Stomach (tissue), 9 donors: ENCODE measurements around the gene HMGCR. TPM values are rescaled to one million over a fixed set of nuclear protein-coding genes. Genes with fewer than 3 reads are reported as not detected.
A peak's percentile ranks its signal among the peaks of the same experiment; 100 is the strongest.
"Not testable (repeated sequence)": the region's sequence is repeated elsewhere in the genome, so short reads cannot be mapped to it uniquely, and the experiment has no call there.

Experiments used
- DNase-seq, 2 donors: peaks; one replicate each; pipeline versions ENCODE4 v3.0.0 to v3.0.0-alpha.2; 2013 to 2019
- H3K27ac ChIP-seq, 5 donors: fragments of 200-600 bp in 4 of 5; sonication (generic) in 4 of 5; one replicate each; pipeline ENCODE4 v1.5.1; 2013 to 2019; ENCODE audit warnings: mild to moderate bottlenecking in 1 of 5, moderate library complexity in 1 of 5
- H3K27me3 ChIP-seq, 3 donors: fragments of 200-600 bp; sonication (generic); one replicate each; pipeline ENCODE4 v1.5.1; 2017 to 2019; ENCODE audit warnings: mixed run types in 1 of 3
- H3K36me3 ChIP-seq, 4 donors: fragments of 200-600 bp; sonication (generic); 1 replicate in 3 of 4; 2 replicates in 1 of 4; pipeline ENCODE4 v1.5.1; 2016 to 2019
- H3K4me1 ChIP-seq, 4 donors: fragments of 200-600 bp; sonication (generic); one replicate each; pipeline ENCODE4 v1.5.1; 2016 to 2019
- H3K4me3 ChIP-seq, 4 donors: fragments of 200-600 bp; sonication (generic) in 3 of 4; one replicate each; pipeline ENCODE4 v1.5.1; 2016 to 2019; ENCODE audit warnings: mild to moderate bottlenecking in 1 of 4
- H3K9me3 ChIP-seq, 4 donors: fragments of 200-600 bp; sonication (generic); one replicate each; pipeline ENCODE4 v1.5.1; 2016 to 2019
- CTCF ChIP-seq, 7 experiments: fragments of 450-650 bp in 4 of 7; fragments of 200-600 bp in 3 of 7; sonication (generic) in 3 of 7; IDR thresholded peaks; one replicate each; pipeline ENCODE4 v1.5.1; 2016 to 2019; ENCODE audit warnings: antibody characterized with exemption in 7 of 7, control low read depth in 2 of 7, mild to moderate bottlenecking in 1 of 7
- EP300 ChIP-seq: sonication (generic); formaldehyde crosslinking; IDR thresholded peaks from one replicate; pipeline ENCODE4 v1.6.1; 2017; ENCODE audit warnings: antibody characterized with exemption
- POLR2A ChIP-seq, 4 donors: fragments of 450-650 bp; IDR thresholded peaks; one replicate each; pipeline ENCODE4 v1.6.1; 2016; ENCODE audit warnings: antibody characterized with exemption in 4 of 4, control low read depth in 2 of 4, mild to moderate bottlenecking in 1 of 4, moderate library complexity in 1 of 4
- POLR2AphosphoS5 ChIP-seq, 3 donors: sonication (generic); formaldehyde crosslinking; IDR thresholded peaks; one replicate each; pipeline ENCODE4 v1.6.1; 2016; ENCODE audit warnings: antibody characterized with exemption in 3 of 3
- WGBS, 5 donors: extraction: QIAGEN DNeasy Blood & Tissue Kit in 3 of 5; methylation state at CpG; one replicate each; pipeline versions ENCODE4 v1.1.5 to v1.1.7; 2013 to 2018; 5-methylcytosine and 5-hydroxymethylcytosine counted together
- intact Hi-C: fragments of 100-400 bp; cut with DNase I; formaldehyde crosslinking; loops from one replicate; pipeline ENCODE4 v1.15.1; 2023; ENCODE audit warnings: low total_unique reads
- polyA plus RNA-seq, 3 donors: library from polyadenylated mRNA; stranded (reverse); fragments of 200-250 nt; gene quantifications; one replicate each; pipeline ENCODE4 v1.2.3, GENCODE V29; 2013
- total RNA-seq, 5 donors: library from RNA; depleted of rRNA; stranded (reverse); fragments of >200 nt; gene quantifications; one replicate each; pipeline versions ENCODE4 v1.1.0 to v1.2.3, GENCODE V29; 2014 to 2016
- donor health status: healthy with polysubstance abuse.
- donor health status: Bipolar disorder and iron deficiency.
- donor health status: healthy.

HMGCR gene
- total and polyA plus RNA-seq, 8 donors, result 6.0 to 72.5 (median 25.4) TPM

GRCh38 chr5:75306746-75307145 lies 30.3 kb upstream of the HMGCR start:
- H3K27ac ChIP-seq, result no peak overlapping the region
- no peaks in the 10 kb centered on the region for H3K9me3 ChIP-seq
- H3K36me3 ChIP-seq, result no peaks in the 10 kb centered on the region
- WGBS, 5 donors, result 91 to 100% (median 98%) methylated on average over 1 of the region's 1 CpG
- no peaks in the 10 kb centered on the region for H3K27me3 ChIP-seq
- TF ChIP-seq POLR2AphosphoS5 (IDR thresholded peaks at IDR 0.05), result no peak
- no peak for TF ChIP-seq CTCF (IDR thresholded peaks at IDR 0.05)
- no peak for TF ChIP-seq EP300
- no peak for TF ChIP-seq POLR2A (IDR thresholded peaks at IDR 0.05)
- no peak for DNase-seq
- H3K4me1 ChIP-seq, result no peaks in the 10 kb centered on the region
- intact Hi-C loops, result no loop called here
- H3K4me3 ChIP-seq, result no peak overlapping the region

- Histone ChIP-seq H3K4me3 (no peak overlapping the region), H3K27me3 (no peaks in the 10 kb centered on the region), H3K36me3 (no peaks in the 10 kb centered on the region), H3K9me3 (no peaks in the 10 kb centered on the region), H3K4me1 (no peaks in the 10 kb centered on the region), H3K27ac (no peak overlapping the region)
- 75 to 91% (median 82%) methylated on average over 3 of the region's 3 CpGs for WGBS, 5 donors
- intact Hi-C loops, result no loop called here
- TF ChIP-seq EP300 (no peak), CTCF (IDR thresholded peaks at IDR 0.05) (no peak), POLR2A (IDR thresholded peaks at IDR 0.05) (no peak), POLR2AphosphoS5 (IDR thresholded peaks at IDR 0.05) (no peak)
- no peak for DNase-seq
Measured at GRCh38 chr5:75310212-75310611, 26.8 kb upstream of the HMGCR start.

- H3K9me3 ChIP-seq, intact Hi-C loops, H3K27me3 ChIP-seq, DNase-seq, H3K36me3 ChIP-seq, H3K4me3 ChIP-seq: not testable (repeated sequence)
- Histone ChIP-seq H3K27ac (peak overlapping the region in 2 of 5 donors; percentile 51 to 59), H3K4me1 (peaks cover 0 to 11% (median 0%) of the 10 kb centered on the region in 4 donors)
- WGBS, 5 donors, result 75 to 94% (median 84%) methylated on average over 4 of the region's 4 CpGs
Measured at GRCh38 chr5:75319148-75319547, 17.9 kb upstream of the HMGCR start.

- Histone ChIP-seq H3K4me3 (no peak overlapping the region), H3K36me3 (no peaks in the 10 kb centered on the region), H3K9me3 (no peaks in the 10 kb centered on the region), H3K27me3 (no peaks in the 10 kb centered on the region), H3K4me1 (peaks cover 0 to 15% (median 2%) of the 10 kb centered on the region in 4 donors), H3K27ac (peak overlapping the region in 2 of 5 donors; percentile 51 to 59)
- WGBS, 5 donors, result 18 to 31% (median 29%) methylated on average over 1 of the region's 1 CpG
- intact Hi-C loops, result no loop called here
- TF ChIP-seq POLR2AphosphoS5 (IDR thresholded peaks at IDR 0.05) (no peak), POLR2A (IDR thresholded peaks at IDR 0.05) (no peak), EP300 (no peak), CTCF (IDR thresholded peaks at IDR 0.05) (no peak)
- no peak for DNase-seq
Measured at GRCh38 chr5:75319638-75320037, 17.4 kb upstream of the HMGCR start.

- DNase-seq, result no peak
- H3K27me3 ChIP-seq, result no peaks in the 10 kb centered on the region
- no peaks in the 10 kb centered on the region for H3K9me3 ChIP-seq
- no peaks in the 10 kb centered on the region for H3K36me3 ChIP-seq
- TF ChIP-seq CTCF (IDR thresholded peaks at IDR 0.05) (no peak), POLR2A (IDR thresholded peaks at IDR 0.05) (no peak), EP300 (no peak), POLR2AphosphoS5 (IDR thresholded peaks at IDR 0.05) (no peak)
- 82 to 89% (median 86%) methylated on average over 7 of the region's 7 CpGs for WGBS, 5 donors
- H3K27ac ChIP-seq, result peak overlapping the region in 2 of 5 donors; percentile 51 to 59
- intact Hi-C loops, result no loop called here
- H3K4me3 ChIP-seq, result no peak overlapping the region
- peaks cover 0 to 23% (median 6%) of the 10 kb centered on the region in 4 donors for H3K4me1 ChIP-seq
Measured at GRCh38 chr5:75320371-75320770, 16.6 kb upstream of the HMGCR start.
